GM13977 (cell line): ENCODE measurements around the gene SSH2.

Source experiments
- DNase-seq: peaks from one replicate; pipeline ENCODE4 v3.0.0; 2012; ENCODE audit warnings: low spot score
- in situ Hi-C: fragments of 300-500 bp; cut with MboI; formaldehyde crosslinking; loops from one replicate; pipeline ENCODE4 v1.12.0; 2022; ENCODE audit warnings: low sequenced_read_pairs, low pct_unique_long_range_greater_than_20kb, mixed read lengths, inconsistent platforms; ENCODE audit not compliant: unreplicated experiment
- TF ChIP-seq, protein P1 (sequence below): IDR thresholded peaks from 2 replicates; pipeline ENCODE4 v1.5.1; 2012; ENCODE audit warnings: mild to moderate bottlenecking, control low read depth; ENCODE audit not compliant: insufficient read depth; ENCODE audit errors: extremely low read depth, missing control alignments

SSH2 gene

DNA sequence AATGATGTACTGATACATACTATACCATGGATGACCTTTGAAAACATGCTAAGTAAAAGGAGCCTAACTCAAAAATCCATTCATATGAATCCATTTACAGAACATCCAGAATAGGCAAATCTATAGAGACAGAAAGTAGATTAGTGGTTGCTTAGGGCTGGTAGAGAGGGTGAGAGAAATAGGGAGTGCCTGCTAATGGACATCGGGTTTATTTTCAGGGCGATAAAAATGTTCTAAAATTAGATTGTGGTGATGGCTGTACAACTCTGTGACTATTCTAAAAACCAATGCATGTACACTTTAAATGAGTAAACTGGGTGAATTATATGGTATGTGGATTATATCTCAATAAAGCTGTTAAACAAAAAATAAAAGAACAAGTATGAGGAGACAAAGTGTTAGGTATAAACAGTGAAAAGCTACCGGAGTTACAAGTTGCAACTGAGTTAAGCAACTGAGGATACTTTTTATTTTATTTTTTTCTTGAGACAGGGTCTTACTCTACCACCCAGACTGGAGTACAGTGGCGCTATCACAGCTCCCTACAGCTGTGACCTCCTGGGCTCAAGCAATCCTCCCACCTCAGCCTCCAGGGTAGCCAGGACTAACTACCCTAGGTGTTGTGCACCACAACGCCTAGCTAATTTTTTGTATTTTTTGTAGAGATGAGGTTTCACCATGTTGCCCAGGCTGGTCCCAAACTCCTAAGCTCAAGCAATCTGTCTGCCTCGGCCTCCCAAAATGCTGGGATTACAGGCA is 231.8 kb downstream of the SSH2 start:
- DNase-seq = no peak
- TF ChIP-seq, protein P1, sequence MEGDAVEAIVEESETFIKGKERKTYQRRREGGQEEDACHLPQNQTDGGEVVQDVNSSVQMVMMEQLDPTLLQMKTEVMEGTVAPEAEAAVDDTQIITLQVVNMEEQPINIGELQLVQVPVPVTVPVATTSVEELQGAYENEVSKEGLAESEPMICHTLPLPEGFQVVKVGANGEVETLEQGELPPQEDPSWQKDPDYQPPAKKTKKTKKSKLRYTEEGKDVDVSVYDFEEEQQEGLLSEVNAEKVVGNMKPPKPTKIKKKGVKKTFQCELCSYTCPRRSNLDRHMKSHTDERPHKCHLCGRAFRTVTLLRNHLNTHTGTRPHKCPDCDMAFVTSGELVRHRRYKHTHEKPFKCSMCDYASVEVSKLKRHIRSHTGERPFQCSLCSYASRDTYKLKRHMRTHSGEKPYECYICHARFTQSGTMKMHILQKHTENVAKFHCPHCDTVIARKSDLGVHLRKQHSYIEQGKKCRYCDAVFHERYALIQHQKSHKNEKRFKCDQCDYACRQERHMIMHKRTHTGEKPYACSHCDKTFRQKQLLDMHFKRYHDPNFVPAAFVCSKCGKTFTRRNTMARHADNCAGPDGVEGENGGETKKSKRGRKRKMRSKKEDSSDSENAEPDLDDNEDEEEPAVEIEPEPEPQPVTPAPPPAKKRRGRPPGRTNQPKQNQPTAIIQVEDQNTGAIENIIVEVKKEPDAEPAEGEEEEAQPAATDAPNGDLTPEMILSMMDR = no peak
- in situ Hi-C loops = no loop called here

DNA sequence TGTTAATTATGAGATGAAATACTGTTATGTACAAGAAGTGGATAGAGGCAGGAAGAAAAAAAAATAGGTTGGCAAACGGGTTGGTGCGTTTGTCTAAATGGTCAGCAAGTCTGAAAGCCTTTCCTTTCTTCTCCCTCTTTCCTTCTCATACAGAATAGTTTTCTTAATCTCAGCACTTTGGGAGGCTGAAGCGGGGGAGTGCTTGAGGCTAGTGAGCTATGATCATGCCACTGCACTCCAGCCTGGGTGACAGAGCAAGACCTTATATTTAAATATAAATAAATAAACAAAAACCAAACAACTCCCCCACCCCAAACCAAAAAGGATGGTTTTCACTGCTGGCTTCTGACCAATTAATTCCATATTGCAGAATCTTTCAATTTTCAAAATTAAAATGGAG is 232.7 kb downstream of the SSH2 start:
- TF ChIP-seq, protein P1 = no peak
- in situ Hi-C loops = no loop called here
- no peak for DNase-seq

DNA sequence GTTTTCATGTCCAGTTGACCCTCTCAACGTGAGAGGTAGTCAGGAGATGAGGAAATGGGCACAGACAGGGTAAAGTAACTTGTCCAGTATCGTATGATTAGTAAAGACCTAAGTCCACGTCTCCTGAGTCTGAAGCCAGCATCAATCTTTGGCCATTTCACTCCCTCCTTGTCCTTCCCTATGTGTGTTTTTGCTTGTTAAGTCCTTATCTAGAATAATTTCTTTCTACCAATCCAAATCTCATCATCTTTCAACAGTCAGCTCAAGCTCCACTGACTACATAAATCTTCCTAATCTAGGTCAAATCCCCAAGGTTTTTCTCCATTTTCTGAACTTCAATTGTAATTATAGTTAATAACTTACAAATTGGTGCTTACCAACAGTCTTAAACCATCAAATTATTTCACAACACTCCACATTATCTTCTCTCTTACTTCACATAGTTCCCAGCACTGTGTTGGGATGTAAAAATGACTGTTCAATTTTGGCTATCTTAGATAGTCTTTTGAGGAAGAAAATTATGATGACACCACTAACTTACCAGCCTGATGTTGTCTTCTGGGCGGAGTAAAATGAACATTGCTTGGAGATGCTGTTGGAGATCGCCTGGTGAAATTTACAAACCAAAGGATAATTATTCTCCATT is 235.0 kb downstream of the SSH2 start:
- TF ChIP-seq, protein P1 = no peak
- DNase-seq = no peak
- in situ Hi-C loops = no loop called here

DNA sequence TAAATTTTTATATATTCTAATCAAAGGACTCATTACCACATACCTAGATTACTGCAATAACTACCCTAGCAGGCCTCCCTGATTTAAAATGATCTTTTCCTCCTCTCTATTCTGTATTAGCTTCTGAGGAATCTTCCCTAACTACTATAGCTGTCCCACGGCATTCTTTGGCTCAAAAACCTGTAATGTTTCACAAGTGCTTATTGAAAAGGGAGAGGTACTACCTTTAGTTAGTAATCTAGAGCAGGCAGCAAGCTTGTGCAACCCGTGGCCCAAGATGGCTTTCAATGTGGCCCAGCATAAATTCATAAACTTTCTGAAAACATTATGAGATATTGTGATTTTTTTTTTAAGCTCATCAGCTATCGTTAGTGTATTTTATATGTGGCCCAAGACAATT is 236.3 kb downstream of the SSH2 start:
- in situ Hi-C loops = no loop called here
- no peak for DNase-seq
- TF ChIP-seq, protein P1 = no peak

DNA sequence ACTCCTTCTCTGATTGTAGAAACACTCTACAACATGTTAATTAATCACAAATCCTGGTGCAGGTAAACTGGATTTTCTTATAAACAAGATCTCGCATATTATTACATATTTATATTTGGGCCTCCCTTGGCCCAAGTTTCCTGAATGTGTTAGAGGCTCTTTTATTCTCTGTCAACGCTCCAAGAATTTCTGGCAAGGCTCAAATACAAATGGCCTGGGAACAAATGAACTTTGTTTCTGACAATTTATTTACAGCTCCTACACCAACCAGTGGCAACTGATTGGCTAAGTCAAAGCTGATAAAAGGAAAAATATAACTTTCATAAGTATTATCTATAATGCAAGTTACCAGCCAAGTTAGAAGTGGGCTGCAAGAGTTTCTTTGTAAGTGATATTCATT is 242.4 kb downstream of the SSH2 start:
- DNase-seq = no peak
- in situ Hi-C loops = no loop called here
- TF ChIP-seq, protein P1 = no peak

DNA sequence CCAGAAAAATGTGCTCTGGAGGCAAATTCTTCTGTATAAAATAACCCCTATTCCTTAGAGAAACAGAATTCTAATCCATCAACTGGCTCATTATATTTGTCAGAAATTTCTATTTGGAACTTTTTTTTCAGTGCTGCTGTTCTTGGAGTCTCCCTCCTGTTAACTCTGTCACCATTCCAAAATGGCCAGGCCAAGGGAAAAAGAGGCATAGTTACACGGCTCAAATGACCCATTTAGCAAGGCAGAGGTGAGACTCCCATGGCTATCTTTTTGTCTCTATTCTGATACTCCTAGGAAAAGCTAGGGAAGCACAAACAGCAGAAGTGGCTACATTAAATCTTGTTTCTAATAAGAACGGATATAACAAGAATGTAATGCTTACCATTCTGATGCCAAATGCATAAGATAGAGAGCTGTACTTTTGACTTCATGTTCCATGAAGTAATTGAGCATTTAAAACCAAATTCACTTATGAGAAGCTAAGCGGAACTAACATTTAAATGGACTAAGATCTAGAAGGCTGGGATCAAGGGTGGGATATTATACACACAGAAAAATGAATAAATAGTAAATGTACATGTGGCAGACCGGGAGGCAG is 242.9 kb downstream of the SSH2 start:
- TF ChIP-seq, protein P1 = no peak
- in situ Hi-C loops = no loop called here
- no peak for DNase-seq
